H9 (cell line): ENCODE results near the gene WDR75. TPM values are rescaled to one million over a fixed set of nuclear protein-coding genes. Genes with fewer than 3 reads are reported as not detected.

Experiments used
- DNase-seq: peaks from one replicate; pipeline ENCODE4 v3.0.0-alpha.2; 2017
- H2AFZ ChIP-seq: one replicate; pipeline ENCODE4 v1.6.1; 2013; ENCODE audit warnings: mild to moderate bottlenecking, low read length, control low read depth, moderate library complexity
- H2AK5ac ChIP-seq: 2 replicates; pipeline ENCODE4 v1.6.1; 2013; ENCODE audit warnings: low read length, control low read depth, mixed read lengths; ENCODE audit not compliant: insufficient read length
- H2BK120ac ChIP-seq: one replicate; pipeline ENCODE4 v1.6.1; 2013; ENCODE audit warnings: low read depth, mild to moderate bottlenecking, low read length, control low read depth, inconsistent platforms; ENCODE audit not compliant: poor library complexity, severe bottlenecking
- H2BK12ac ChIP-seq: 2 replicates; pipeline ENCODE4 v1.6.1; 2013; ENCODE audit warnings: low read length, control low read depth, mixed read lengths, low read depth; ENCODE audit not compliant: insufficient read length
- H2BK15ac ChIP-seq: 2 replicates; pipeline ENCODE4 v1.6.1; 2013; ENCODE audit warnings: low read depth, low read length, control low read depth
- H2BK20ac ChIP-seq: one replicate; pipeline ENCODE4 v1.6.1; 2013; ENCODE audit warnings: low read depth, mild to moderate bottlenecking, low read length, control low read depth, inconsistent platforms; ENCODE audit not compliant: poor library complexity, severe bottlenecking
- H2BK5ac ChIP-seq: 2 replicates; pipeline ENCODE4 v1.6.1; 2013; ENCODE audit warnings: low read length, control low read depth, mixed read lengths; ENCODE audit not compliant: insufficient read length
- H3K14ac ChIP-seq: 2 replicates; pipeline ENCODE4 v1.6.1; 2013; ENCODE audit warnings: low read length, control low read depth; ENCODE audit not compliant: insufficient read depth
- H3K18ac ChIP-seq: 2 replicates; pipeline ENCODE4 v1.6.1; 2013; ENCODE audit warnings: low read depth, mild to moderate bottlenecking, mixed read lengths, low read length, control low read depth; ENCODE audit not compliant: insufficient read length
- H3K23ac ChIP-seq: 2 replicates; pipeline ENCODE4 v1.6.1; 2013; ENCODE audit warnings: low read length, control low read depth, mixed read lengths, low read depth; ENCODE audit not compliant: insufficient read length
- H3K23me2 ChIP-seq: 2 replicates; pipeline ENCODE4 v1.6.1; 2013; ENCODE audit warnings: low read depth, mild to moderate bottlenecking, mixed read lengths, low read length, control low read depth; ENCODE audit not compliant: insufficient read length, poor library complexity, severe bottlenecking
- H3K27ac ChIP-seq: 2 replicates; pipeline ENCODE4 v1.5.1; 2013; ENCODE audit warnings: low read length, control low read depth, mixed read lengths, low read depth; ENCODE audit not compliant: insufficient read length
- H3K27me3 ChIP-seq: 2 replicates; pipeline ENCODE4 v1.6.1; 2013; ENCODE audit warnings: low read length, control low read depth, inconsistent platforms; ENCODE audit not compliant: insufficient read depth
- H3K4ac ChIP-seq: 2 replicates; pipeline ENCODE4 v1.6.1; 2013; ENCODE audit warnings: low read depth, mild to moderate bottlenecking, control low read depth, inconsistent platforms, low read length, moderate library complexity
- H3K4me1 ChIP-seq: 2 replicates; pipeline ENCODE4 v1.6.1; 2013; ENCODE audit warnings: low read length, control low read depth, inconsistent platforms; ENCODE audit not compliant: insufficient read depth
- H3K4me2 ChIP-seq: 2 replicates; pipeline ENCODE4 v1.6.1; 2013; ENCODE audit warnings: low read length, control low read depth, mixed read lengths; ENCODE audit not compliant: insufficient read length, insufficient read depth
- H3K56ac ChIP-seq: 2 replicates; pipeline ENCODE4 v1.6.1; 2013; ENCODE audit warnings: low read depth, mild to moderate bottlenecking, mixed read lengths, low read length, control low read depth; ENCODE audit not compliant: insufficient read length
- H3K79me1 ChIP-seq: 2 replicates; pipeline ENCODE4 v1.6.1; 2013; ENCODE audit warnings: low read depth, mild to moderate bottlenecking, moderate library complexity, low read length, control low read depth, inconsistent platforms; ENCODE audit not compliant: insufficient read depth, poor library complexity, severe bottlenecking
- H3K79me2 ChIP-seq: 2 replicates; pipeline ENCODE4 v1.6.1; 2013; ENCODE audit warnings: low read length, control low read depth, inconsistent platforms; ENCODE audit not compliant: insufficient read depth
- H3K9ac ChIP-seq: 2 replicates; pipeline ENCODE4 v1.6.1; 2013; ENCODE audit warnings: low read length, control low read depth, mixed read lengths; ENCODE audit not compliant: insufficient read length; ENCODE audit errors: extremely low read depth
- H3K9me3 ChIP-seq: one replicate; pipeline ENCODE4 v1.6.1; 2013; ENCODE audit warnings: low read depth, low read length, inconsistent platforms; ENCODE audit not compliant: control insufficient read depth
- H3T11ph ChIP-seq: one replicate; pipeline ENCODE4 v1.6.1; 2013; ENCODE audit warnings: mild to moderate bottlenecking, low read length, control low read depth, inconsistent platforms
- H4K20me1 ChIP-seq: one replicate; pipeline ENCODE4 v1.6.1; 2013; ENCODE audit not compliant: control insufficient read depth, insufficient read length, insufficient read depth
- H4K5ac ChIP-seq: 2 replicates; pipeline ENCODE4 v1.6.1; 2013; ENCODE audit warnings: low read depth, mild to moderate bottlenecking, mixed read lengths, low read length, control low read depth; ENCODE audit not compliant: insufficient read length
- H4K8ac ChIP-seq: replicated peaks from 2 replicates; pipeline ENCODE4 v1.6.1; 2013; ENCODE audit warnings: low read length, control low read depth, mixed read lengths, low read depth; ENCODE audit not compliant: insufficient read length
- H4K91ac ChIP-seq: 2 replicates; pipeline ENCODE4 v1.6.1; 2013; ENCODE audit warnings: low read depth, mild to moderate bottlenecking, moderate library complexity, mixed read lengths, low read length, control low read depth; ENCODE audit not compliant: insufficient read length
- H3K27ac Mint-ChIP-seq, 3 experiments: 2 replicates in 2 of 3; 3 replicates in 1 of 3; pipeline ENCODE4 v1.8.0; 2020 to 2021; ENCODE audit warnings: mixed read lengths in 3 of 3, mild to moderate bottlenecking in 1 of 3, moderate library complexity in 1 of 3
- H3K27me3 Mint-ChIP-seq: 2 replicates; pipeline ENCODE4 v1.8.0; 2021; ENCODE audit warnings: low read depth, mild to moderate bottlenecking, moderate library complexity, mixed read lengths
- H3K36me3 Mint-ChIP-seq, 3 experiments: 2 replicates in 2 of 3; 3 replicates in 1 of 3; pipeline ENCODE4 v1.8.0; 2020 to 2021; ENCODE audit warnings: low read depth in 3 of 3, mixed read lengths in 3 of 3; ENCODE audit not compliant: insufficient read depth in 1 of 3
- H3K4me1 Mint-ChIP-seq, 2 experiments: 2 replicates each; pipeline ENCODE4 v1.8.0; 2020; ENCODE audit warnings: mixed read lengths in 2 of 2
- H3K4me3 Mint-ChIP-seq, 2 experiments: 2 replicates in 1 of 2; 3 replicates in 1 of 2; pipeline ENCODE4 v1.8.0; 2020 to 2021; ENCODE audit warnings: mild to moderate bottlenecking in 2 of 2, mixed read lengths in 2 of 2, moderate library complexity in 1 of 2
- H3K9me3 Mint-ChIP-seq, 2 experiments: 2 replicates in 1 of 2; 3 replicates in 1 of 2; pipeline ENCODE4 v1.8.0; 2020; ENCODE audit warnings: mild to moderate bottlenecking in 2 of 2, mixed read lengths in 2 of 2, moderate library complexity in 1 of 2
- CTCF ChIP-seq: fragments of 200-600 bp; sonication (generic); conservative IDR thresholded peaks from 3 replicates; pipeline ENCODE4 v1.8.0; 2021; ENCODE audit warnings: antibody characterized with exemption, mild to moderate bottlenecking
- WGBS: extraction: QIAGEN DNeasy Blood & Tissue Kit; methylation state at CpG from one replicate; pipeline ENCODE4 v1.1.7; 2013; ENCODE audit warnings: missing lambda C conversion rate, low lambda C conversion rate, mixed read lengths; ENCODE audit not compliant: insufficient read length; ENCODE audit errors: extremely low coverage; 5-methylcytosine and 5-hydroxymethylcytosine counted together
- total RNA-seq: library from RNA; stranded (reverse); gene quantifications from 2 replicates; pipeline ENCODE4 v1.2.1, GENCODE V29; 2021

WDR75 gene
- total RNA-seq, 1 experiment from 2014 or later = 80.6 TPM

GRCh38 chr2:189483980-189484740 lies 42.9 kb downstream of the WDR75 start:
- Histone ChIP-seq H2BK15ac (no peak overlapping the region), H3K14ac (no peak overlapping the region), H3K4me2 (no peak overlapping the region), H3K18ac (no peak overlapping the region), H3K4ac (no peak overlapping the region), H2BK12ac (no peak overlapping the region), H3K9ac (no peak overlapping the region), H2BK20ac (no peak overlapping the region), H2BK5ac (no peak overlapping the region), H3K23me2 (no peaks in the 10 kb centered on the region), H4K91ac (no peak overlapping the region), H2BK120ac (no peak overlapping the region), H3K27me3 (no peaks in the 10 kb centered on the region), H3K9me3 (no peaks in the 10 kb centered on the region), H3K79me2 (no peaks in the 10 kb centered on the region), H3K27ac (no peak overlapping the region), H3K23ac (no peak overlapping the region), H2AK5ac (no peak overlapping the region), H2AFZ (no peak overlapping the region), H4K8ac (no peak overlapping the region), H3T11ph (no peak overlapping the region), H3K4me1 (no peaks in the 10 kb centered on the region), H4K20me1 (no peaks in the 10 kb centered on the region), H4K5ac (no peak overlapping the region), H3K79me1 (no peaks in the 10 kb centered on the region), H3K56ac (no peak overlapping the region)
- Mint-ChIP-seq H3K36me3 (no peaks in the 10 kb centered on the region), H3K9me3 (no peaks in the 10 kb centered on the region), H3K27ac (no peak overlapping the region), H3K4me3 (no peak overlapping the region), H3K27me3 (peaks cover 2% of the 10 kb centered on the region; the same call in 1 of the 2 replicates), H3K4me1 (no peaks in the 10 kb centered on the region)
- no peak for DNase-seq
- no CpG with 5 or more reads among the region's 10 CpGs for WGBS
- TF ChIP-seq CTCF = no peak
